ENCODE measurements around the gene PTPRN2.

- TF ChIP-seq CTCF (conservative IDR thresholded peaks at IDR 0.05 in 1 of 2, IDR thresholded peaks at IDR 0.05 in 1 of 2; ENCODE audit: low read depth in 1 of 2, low read length in 2 of 2) (no peak), EZH2 (IDR thresholded peaks at IDR 0.05; ENCODE audit: low read length, missing control alignments) (no peak)
Observed at GRCh38 chr7:158329014-158329610, 258.5 kb downstream of the PTPRN2 start.

All from fibroblast of lung (primary cell).